K562 (cell line): ENCODE measurements around the gene KRTAP1-3. TPM values are rescaled to one million over a fixed set of nuclear protein-coding genes. Genes with fewer than 3 reads are reported as not detected.

Source experiments
- ATAC-seq: fragments of 200-7000 bp; cut with Tn5 transposase; 3 replicates; pipeline ENCODE4 v1.9.1; 2020; ENCODE audit warnings: moderate library complexity
- BruUV-seq: library from RNA; stranded (reverse); fragments of 400-500 nt; replicated peaks from 2 replicates; lab custom pipeline; 2021; lab: Mats Ljungman, UMichigan
- CTCF ChIA-PET: fragments of 300-600 bp; formaldehyde crosslinking; extraction: SDS; loops from one replicate; lab custom pipeline; 2021; ENCODE audit warnings: low intra/inter-chr PET ratio; lab: Yijun Ruan, JAX
- POLR2A ChIA-PET: fragments of 300-600, 350-650 bp; sonication (Branson Sonifier 250); formaldehyde crosslinking; extraction: SDS; loops from one replicate; lab custom pipeline; 2021; ENCODE audit warnings: antibody characterized with exemption, inconsistent platforms; lab: Yijun Ruan, JAX
- DNase-seq, 4 experiments: peaks; one replicate each; pipeline versions ENCODE4 v3.0.0 to v3.0.0-alpha.2; 2011 to 2018; ENCODE audit warnings: low spot score in 3 of 4, mixed read lengths in 3 of 4; ENCODE audit errors: extremely low read depth in 1 of 4
- FAIRE-seq: peaks from 2 replicates; lab custom pipeline; 2011; peaks lifted over from hg19 to GRCh38; lab: Jason Lieb, UNC
- H2AFZ ChIP-seq: 2 replicates; pipeline ENCODE4 v1.6.0; 2011; ENCODE audit warnings: low read depth, low read length, control low read depth, inconsistent platforms
- H3K27ac ChIP-seq: fragments of 200-600 bp; 3 replicates; pipeline ENCODE4 v1.8.0; 2011; ENCODE audit warnings: low read depth, mild to moderate bottlenecking, control low read depth, inconsistent platforms, low read length, moderate library complexity, mixed read lengths; ENCODE audit errors: extremely low read depth
- H3K27me3 ChIP-seq, 2 experiments: fragments of 300-600 bp in 1 of 2; 2 replicates in 1 of 2; 3 replicates in 1 of 2; pipeline versions ENCODE4 v1.6.0 to v1.8.0; 2011; ENCODE audit warnings: inconsistent platforms in 2 of 2, low read length in 2 of 2, mild to moderate bottlenecking in 1 of 2, mixed read lengths in 1 of 2, moderate library complexity in 1 of 2; ENCODE audit not compliant: control insufficient read depth in 2 of 2, insufficient read depth in 2 of 2
- H3K36me3 ChIP-seq: fragments of 300-600 bp; 3 replicates; pipeline ENCODE4 v1.8.0; 2011; ENCODE audit warnings: mild to moderate bottlenecking, low read length, inconsistent platforms; ENCODE audit not compliant: control insufficient read depth, insufficient read depth
- H3K4me1 ChIP-seq, 2 experiments: fragments of 200-600 bp in 1 of 2; replicated peaks in 1 of 2; 2 replicates in 1 of 2; 3 replicates in 1 of 2; pipeline versions ENCODE4 v1.5.1 to v1.8.0; 2011; ENCODE audit warnings: inconsistent platforms in 2 of 2, low read length in 2 of 2, mild to moderate bottlenecking in 1 of 2, mixed read lengths in 1 of 2, moderate library complexity in 1 of 2; ENCODE audit not compliant: control insufficient read depth in 2 of 2, insufficient read depth in 2 of 2
- H3K4me2 ChIP-seq: 2 replicates; pipeline ENCODE4 v1.6.1; 2011; ENCODE audit warnings: low read length, control low read depth, inconsistent platforms, mixed read lengths; ENCODE audit not compliant: insufficient read depth
- H3K4me3 ChIP-seq: fragments of 200-600 bp; sonication (generic), shearing (Covaris generic); 2 replicates; pipeline ENCODE4 v1.5.1; 2016; ENCODE audit warnings: control low read depth, inconsistent platforms
- H3K79me2 ChIP-seq: fragments of 200-600 bp; 3 replicates; pipeline ENCODE4 v1.8.0; 2011; ENCODE audit warnings: low read length, inconsistent platforms; ENCODE audit not compliant: control insufficient read depth, insufficient read depth
- H3K9ac ChIP-seq, 2 experiments: 2 replicates each; pipeline versions ENCODE4 v1.6.0 to v1.6.1; 2011; ENCODE audit warnings: low read depth in 2 of 2, low read length in 2 of 2, control low read depth in 1 of 2, inconsistent platforms in 1 of 2, mild to moderate bottlenecking in 1 of 2, mixed read lengths in 1 of 2; ENCODE audit not compliant: insufficient read depth in 1 of 2
- H3K9me1 ChIP-seq: one replicate; pipeline ENCODE4 v1.6.0; 2011; ENCODE audit warnings: inconsistent platforms, mild to moderate bottlenecking, low read length, moderate library complexity; ENCODE audit not compliant: control insufficient read depth, insufficient read depth
- H3K9me3 ChIP-seq: replicated peaks from 2 replicates; pipeline ENCODE4 v1.5.1; 2011; ENCODE audit warnings: low read depth, low read length, inconsistent platforms; ENCODE audit not compliant: control insufficient read depth, insufficient read depth
- H4K20me1 ChIP-seq: replicated peaks from 2 replicates; pipeline ENCODE4 v1.6.1; 2011; ENCODE audit warnings: low read length, inconsistent platforms, mixed read lengths; ENCODE audit not compliant: control insufficient read depth, insufficient read depth
- ELF4 ChIP-seq: fragments of 450-650 bp; formaldehyde crosslinking; IDR thresholded peaks from 2 replicates; pipeline ENCODE4 v1.4.0; 2022; ENCODE audit warnings: missing genetic modification characterization
- NCOR1 ChIP-seq: fragments of 450-650 bp; IDR thresholded peaks from 2 replicates; pipeline ENCODE4 v1.6.1; 2016; ENCODE audit warnings: mild to moderate bottlenecking, moderate library complexity
- RAD21 ChIP-seq, 2 experiments: fragments of 250-450 bp in 1 of 2; fragments of 450-650 bp in 1 of 2; sonication (Bioruptor Pico) in 1 of 2; formaldehyde crosslinking in 1 of 2; IDR thresholded peaks in 1 of 2; conservative IDR thresholded peaks in 1 of 2; 2 replicates each; pipeline versions ENCODE4 v1.4.0 to v1.8.0; 2020 to 2022; ENCODE audit warnings: mild to moderate bottlenecking in 2 of 2, moderate library complexity in 1 of 2
- RUNX1 ChIP-seq: sonication (generic); IDR thresholded peaks from 2 replicates; pipeline ENCODE4 v1.6.1; 2016; ENCODE audit warnings: antibody characterized with exemption, low read depth
- SMARCA4 ChIP-seq: fragments of 450-650 bp; IDR thresholded peaks from 2 replicates; pipeline ENCODE4 v1.6.1; 2016
- TBP ChIP-seq: optimal IDR thresholded peaks from 2 replicates; pipeline ENCODE3; 2011; ENCODE audit warnings: low read depth, low read length, improper control_type of control experiment
- TOE1 ChIP-seq, 2 experiments: fragments of 450-650 bp in 1 of 2; sonication (generic) in 1 of 2; formaldehyde crosslinking in 1 of 2; IDR thresholded peaks; 2 replicates each; pipeline versions ENCODE4 v1.7.1 to v1.8.0; 2016 to 2022; ENCODE audit warnings: borderline replicate concordance in 2 of 2, mild to moderate bottlenecking in 2 of 2, antibody characterized with exemption in 1 of 2, inconsistent platforms in 1 of 2, low read depth in 1 of 2, missing genetic modification reagents in 1 of 2, moderate library complexity in 1 of 2
- ZNF785 ChIP-seq: fragments of 250-450 bp; sonication (Bioruptor Pico); IDR thresholded peaks from 2 replicates; pipeline ENCODE4 v1.4.0; 2020; ENCODE audit warnings: mild to moderate bottlenecking
- WGBS: fragments of 100-300 bp; shearing (Covaris generic); methylation state at CpG from one replicate; pipeline ENCODE4 v1.1.6; 2016; ENCODE audit warnings: low coverage, mixed read lengths; ENCODE audit not compliant: insufficient coverage; ENCODE audit errors: missing lambda C conversion rate; 5-methylcytosine and 5-hydroxymethylcytosine counted together
- in situ Hi-C: fragments of 300-500 bp; cut with MboI; formaldehyde crosslinking; loops from 4 replicates; pipeline ENCODE4 v1.15.0; 2018; ENCODE audit warnings: inconsistent platforms, mixed read lengths
- intact Hi-C: fragments of 100-400 bp; cut with micrococcal nuclease; formaldehyde crosslinking; loops from 2 replicates; pipeline ENCODE4 v1.14.2; 2022
- polyA plus RNA-seq, 8 experiments: library from polyadenylated mRNA; depleted of rRNA in 4 of 8; stranded (reverse) in 5 of 8; unstranded in 3 of 8; fragments of >200 nt; fragmentation: Nextera tagmentation in 2 of 8; fragmentation: Illumina TruSeq in 1 of 8; extraction: Ambion mirVana in 2 of 8; extraction: Trizol in 1 of 8; gene quantifications; 2 replicates each; pipeline versions ENCODE4 v1.2.1 to v1.2.3, GENCODE V29; 2011 to 2014; ENCODE audit warnings: inconsistent platforms in 1 of 8, missing spikeins in 1 of 8
- total RNA-seq, 7 experiments: library from RNA; depleted of rRNA in 6 of 7; stranded (reverse); fragments of >200 nt in 6 of 7; fragmentation: Illumina TruSeq in 2 of 7; extraction: Trizol in 2 of 7; gene quantifications; 2 replicates each; pipeline versions ENCODE4 v1.2.1 to v1.2.3, GENCODE V29; 2011 to 2021; ENCODE audit warnings: low replicate concordance in 1 of 7
- TF ChIP-seq, protein P1 (sequence below): IDR thresholded peaks from 2 replicates; pipeline ENCODE4 v1.6.1; 2016; ENCODE audit warnings: missing genetic modification characterization, missing compliant biosample characterization

Gene KRTAP1-3
- total and polyA plus RNA-seq, 9 of the 15 experiments (the other 6 are each of a cell fraction or from before 2014, with no cell fraction given) = not detected

DNA sequence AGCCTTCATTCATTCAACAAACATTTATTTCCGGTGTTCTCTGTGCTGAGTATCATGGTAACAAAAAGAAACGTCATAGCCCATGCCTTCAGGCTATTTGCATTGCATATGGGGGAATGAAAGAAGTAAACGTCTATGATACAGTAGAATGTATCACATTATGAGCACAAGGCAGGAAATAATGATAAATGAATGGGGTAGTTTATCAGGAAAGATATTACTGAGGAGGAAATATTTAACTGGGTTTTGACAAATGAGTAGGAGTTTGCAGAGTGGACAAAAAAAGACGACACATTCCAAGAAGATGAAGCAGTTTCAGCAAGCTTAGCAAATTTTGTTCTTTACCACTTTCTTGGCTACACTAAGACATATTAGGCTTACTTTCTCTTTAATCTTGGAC lies 48.0 kb upstream of the KRTAP1-3 start:
- intact Hi-C loops = no loop called here
- in situ Hi-C loops = no loop called here
- H3K9ac ChIP-seq = no peak overlapping the region
- no peak for ATAC-seq
- WGBS = 0% methylated on average over 4 of the region's 4 CpGs
- H3K36me3 ChIP-seq = no peaks in the 10 kb centered on the region
- H4K20me1 ChIP-seq = no peaks in the 10 kb centered on the region
- DNase-seq = no peak
- H3K27ac ChIP-seq = no peak overlapping the region
- H3K4me3 ChIP-seq = no peak overlapping the region
- BruUV-seq = no TSS peak
- no peak for TF ChIP-seq TOE1 (IDR thresholded peaks at IDR 0.05; ENCODE audit: borderline replicate concordance)
- TF ChIP-seq TOE1 (CRISPR knock-in tag; IDR thresholded peaks at IDR 0.05; ENCODE audit: borderline replicate concordance, low read depth) = no peak
- TF ChIP-seq RAD21 (CRISPR knock-in tag; conservative IDR thresholded peaks at IDR 0.05 in 1 of 2, IDR thresholded peaks at IDR 0.05 in 1 of 2) = no peak
- TF ChIP-seq NCOR1 = no peak
- no peak for TF ChIP-seq TBP
- TF ChIP-seq SMARCA4 = no peak
- no peak for TF ChIP-seq ZNF785
- TF ChIP-seq, all 486 proteins: peak for 0
- H3K9me1 ChIP-seq = no peaks in the 10 kb centered on the region
- no peak for FAIRE-seq
- ChIA-PET POLR2A (no interaction called here), CTCF (no interaction called here)
- H2AFZ ChIP-seq = no peak overlapping the region
- no peaks in the 10 kb centered on the region for H3K79me2 ChIP-seq
- no peak overlapping the region for H3K4me2 ChIP-seq
- no peaks in the 10 kb centered on the region for H3K4me1 ChIP-seq
- H3K9me3 ChIP-seq = no peaks in the 10 kb centered on the region
- H3K27me3 ChIP-seq = no peaks in the 10 kb centered on the region

DNA sequence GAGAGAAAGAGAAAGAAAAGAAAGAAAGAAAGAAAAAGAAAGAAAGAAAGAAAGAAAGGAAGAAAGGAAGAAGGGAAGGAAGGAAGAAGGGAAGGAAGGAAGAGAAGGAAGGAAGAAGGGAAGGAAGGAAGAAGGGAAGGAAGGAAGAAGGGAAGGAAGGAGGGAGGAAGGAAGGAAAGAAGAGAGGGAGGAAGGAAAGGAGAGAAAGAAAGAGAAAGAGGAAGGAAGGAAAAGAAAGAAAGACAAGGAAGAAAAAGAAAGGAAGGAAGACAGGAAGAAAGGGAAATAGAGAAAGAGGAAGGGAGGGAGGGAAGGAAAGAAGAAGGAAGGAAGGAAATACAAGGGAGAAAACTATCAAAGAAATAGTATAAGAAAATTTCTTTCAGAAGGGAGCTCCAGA lies 42.1 kb upstream of the KRTAP1-3 start:
- in situ Hi-C loops = no loop called here
- H3K27me3 ChIP-seq = no peaks in the 10 kb centered on the region
- DNase-seq = no peak
- H3K9ac ChIP-seq = no peak overlapping the region
- H3K9me3 ChIP-seq = no peaks in the 10 kb centered on the region
- H3K9me1 ChIP-seq = no peaks in the 10 kb centered on the region
- CTCF ChIA-PET = no interaction called here
- no TSS peak for BruUV-seq
- TF ChIP-seq, protein P1, sequence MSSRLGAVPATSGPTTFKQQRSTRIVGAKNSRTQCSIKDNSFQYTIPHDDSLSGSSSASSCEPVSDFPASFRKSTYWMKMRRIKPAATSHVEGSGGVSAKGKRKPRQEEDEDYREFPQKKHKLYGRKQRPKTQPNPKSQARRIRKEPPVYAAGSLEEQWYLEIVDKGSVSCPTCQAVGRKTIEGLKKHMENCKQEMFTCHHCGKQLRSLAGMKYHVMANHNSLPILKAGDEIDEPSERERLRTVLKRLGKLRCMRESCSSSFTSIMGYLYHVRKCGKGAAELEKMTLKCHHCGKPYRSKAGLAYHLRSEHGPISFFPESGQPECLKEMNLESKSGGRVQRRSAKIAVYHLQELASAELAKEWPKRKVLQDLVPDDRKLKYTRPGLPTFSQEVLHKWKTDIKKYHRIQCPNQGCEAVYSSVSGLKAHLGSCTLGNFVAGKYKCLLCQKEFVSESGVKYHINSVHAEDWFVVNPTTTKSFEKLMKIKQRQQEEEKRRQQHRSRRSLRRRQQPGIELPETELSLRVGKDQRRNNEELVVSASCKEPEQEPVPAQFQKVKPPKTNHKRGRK = peak; percentile 87
- TF ChIP-seq ELF4 (0 out of 2 replicates have a peak, but pooled peaks have one; percentile 44), RUNX1 (no peak)
- FAIRE-seq = no peak
- POLR2A ChIA-PET = no interaction called here
- no peaks in the 10 kb centered on the region for H3K79me2 ChIP-seq
- intact Hi-C loops = no loop called here
- no peak overlapping the region for H3K4me3 ChIP-seq
- H3K4me2 ChIP-seq = no peak overlapping the region
- H3K27ac ChIP-seq = no peak overlapping the region
- no peak overlapping the region for H2AFZ ChIP-seq
- no peaks in the 10 kb centered on the region for H3K36me3 ChIP-seq
- no peaks in the 10 kb centered on the region for H3K4me1 ChIP-seq
- ATAC-seq = no peak
- no peaks in the 10 kb centered on the region for H4K20me1 ChIP-seq
